ENCODE measurements around the gene ATXN7L1. TPM values are rescaled to one million over a fixed set of nuclear protein-coding genes. Genes with fewer than 3 reads are reported as not detected.

The ATXN7L1 gene
- total RNA-seq, 1 donor from 2014 or later = 16.0 TPM

DNA sequence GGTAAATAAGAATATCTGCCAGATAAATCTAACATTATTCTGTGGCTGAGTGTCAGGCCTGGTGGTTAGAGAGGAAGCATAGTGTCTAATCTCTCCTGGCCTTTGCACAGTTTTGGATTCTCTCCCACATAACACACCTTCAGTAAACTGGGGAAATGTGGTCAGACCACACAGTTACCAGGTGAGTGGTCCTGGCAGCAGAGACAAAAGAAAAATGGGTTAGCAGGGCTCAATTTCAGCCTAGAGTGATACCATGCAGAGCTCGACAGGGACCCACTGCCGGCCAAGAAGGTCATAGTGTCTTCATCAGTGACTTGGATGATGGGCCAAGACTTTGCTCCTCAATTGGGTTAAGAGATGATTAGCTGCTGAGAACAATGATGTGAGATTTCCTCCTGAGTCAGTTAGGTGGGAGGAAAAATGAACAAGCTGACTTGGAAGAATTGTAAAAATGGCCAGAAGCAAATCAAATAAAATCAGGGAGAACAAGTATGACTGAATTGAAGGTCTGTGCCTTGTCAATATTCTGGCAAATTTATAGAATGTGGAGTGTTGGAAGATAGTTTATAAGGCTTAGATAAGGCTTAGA is 225.9 kb downstream of the ATXN7L1 start:
- no peaks in the 10 kb centered on the region for H3K9me3 Mint-ChIP-seq
- H3K36me3 Mint-ChIP-seq = no peaks in the 10 kb centered on the region
- no peak overlapping the region for H3K27ac Mint-ChIP-seq
- DNase-seq (ENCODE audit: extremely low spot score, unreplicated experiment) = no peak
- H3K27me3 Mint-ChIP-seq = no peaks in the 10 kb centered on the region
- H3K4me3 Mint-ChIP-seq = no peak overlapping the region
- H3K4me1 Mint-ChIP-seq (ENCODE audit: unreplicated experiment) = peaks cover 30% of the 10 kb centered on the region
- TF ChIP-seq, protein P1, sequence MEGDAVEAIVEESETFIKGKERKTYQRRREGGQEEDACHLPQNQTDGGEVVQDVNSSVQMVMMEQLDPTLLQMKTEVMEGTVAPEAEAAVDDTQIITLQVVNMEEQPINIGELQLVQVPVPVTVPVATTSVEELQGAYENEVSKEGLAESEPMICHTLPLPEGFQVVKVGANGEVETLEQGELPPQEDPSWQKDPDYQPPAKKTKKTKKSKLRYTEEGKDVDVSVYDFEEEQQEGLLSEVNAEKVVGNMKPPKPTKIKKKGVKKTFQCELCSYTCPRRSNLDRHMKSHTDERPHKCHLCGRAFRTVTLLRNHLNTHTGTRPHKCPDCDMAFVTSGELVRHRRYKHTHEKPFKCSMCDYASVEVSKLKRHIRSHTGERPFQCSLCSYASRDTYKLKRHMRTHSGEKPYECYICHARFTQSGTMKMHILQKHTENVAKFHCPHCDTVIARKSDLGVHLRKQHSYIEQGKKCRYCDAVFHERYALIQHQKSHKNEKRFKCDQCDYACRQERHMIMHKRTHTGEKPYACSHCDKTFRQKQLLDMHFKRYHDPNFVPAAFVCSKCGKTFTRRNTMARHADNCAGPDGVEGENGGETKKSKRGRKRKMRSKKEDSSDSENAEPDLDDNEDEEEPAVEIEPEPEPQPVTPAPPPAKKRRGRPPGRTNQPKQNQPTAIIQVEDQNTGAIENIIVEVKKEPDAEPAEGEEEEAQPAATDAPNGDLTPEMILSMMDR (conservative IDR thresholded peaks at IDR 0.05) = no peak

DNA sequence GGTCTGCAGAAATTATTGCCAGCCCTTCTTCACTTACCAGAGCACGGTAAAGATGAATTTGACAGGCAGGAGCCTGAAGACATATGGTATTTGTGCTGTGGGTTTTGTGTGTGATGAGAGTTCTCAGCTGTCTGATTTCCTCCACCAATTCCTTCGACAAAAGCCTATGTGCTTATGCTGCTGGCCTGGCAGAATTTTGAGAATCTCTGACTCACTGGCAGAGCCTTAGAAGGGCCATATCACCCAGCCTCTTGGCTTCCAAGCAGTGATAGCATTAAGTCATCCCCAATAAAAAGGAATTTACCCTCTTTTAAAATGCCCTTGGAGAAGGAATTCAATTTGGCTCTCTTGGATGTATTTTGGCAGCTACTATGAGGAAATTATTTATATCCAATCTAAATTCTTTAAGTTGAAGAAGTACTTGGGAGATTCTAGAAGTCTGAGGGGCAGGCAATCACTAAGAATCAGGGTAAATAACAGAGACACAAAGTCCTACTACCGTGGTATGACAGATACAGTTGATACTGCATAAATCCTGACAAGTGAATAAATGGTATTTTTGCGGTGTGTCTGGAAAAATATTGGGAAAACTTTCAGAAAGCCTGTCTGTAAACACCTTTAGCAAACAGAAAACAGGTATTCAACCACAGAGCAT is 226.5 kb downstream of the ATXN7L1 start:
- H3K27me3 Mint-ChIP-seq = no peaks in the 10 kb centered on the region
- no peaks in the 10 kb centered on the region for H3K36me3 Mint-ChIP-seq
- TF ChIP-seq, protein P1 (conservative IDR thresholded peaks at IDR 0.05) = no peak
- no peak for DNase-seq (ENCODE audit: extremely low spot score, unreplicated experiment)
- H3K9me3 Mint-ChIP-seq = no peaks in the 10 kb centered on the region
- no peak overlapping the region for H3K4me3 Mint-ChIP-seq
- H3K4me1 Mint-ChIP-seq (ENCODE audit: unreplicated experiment) = peaks cover 25% of the 10 kb centered on the region
- H3K27ac Mint-ChIP-seq = no peak overlapping the region

DNA sequence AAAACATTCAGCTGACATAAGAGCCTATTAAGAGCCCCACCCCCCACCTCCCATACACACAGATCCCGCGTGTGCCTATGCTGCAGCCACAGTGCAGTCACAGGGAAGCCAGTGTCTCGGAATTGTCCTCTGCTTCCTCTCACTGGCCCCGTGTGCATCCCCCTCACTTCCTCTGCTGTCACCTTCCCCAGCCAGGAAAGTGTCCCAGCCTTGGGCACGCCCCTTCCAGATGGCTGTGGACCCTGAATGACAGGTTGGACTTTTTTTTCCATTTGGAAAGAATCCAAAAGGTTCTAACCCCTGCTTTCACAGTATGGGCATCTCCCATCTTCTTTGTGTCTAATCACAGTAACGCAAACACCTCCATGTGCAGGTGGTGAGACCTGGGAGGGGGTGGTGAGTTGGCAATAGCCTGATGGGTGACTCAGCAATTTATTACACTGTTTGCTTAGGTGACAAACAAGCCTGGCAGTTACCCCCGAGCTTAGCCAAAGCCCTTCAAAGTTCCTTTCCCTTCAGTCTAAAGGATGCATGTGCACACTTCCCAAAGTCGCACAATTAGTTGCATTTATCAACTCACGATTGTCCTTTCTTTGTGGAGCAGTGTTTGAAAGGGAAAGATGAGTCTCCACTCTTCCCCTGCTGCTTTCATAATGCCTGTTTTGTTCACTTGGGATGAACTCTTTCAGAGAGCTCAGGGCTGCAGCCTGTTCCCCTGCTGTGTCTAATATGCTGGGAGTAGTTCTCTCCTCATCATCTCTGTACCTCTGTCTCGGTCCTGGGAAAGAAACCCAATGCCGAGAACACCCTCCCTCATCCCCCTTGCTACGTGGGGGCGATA is 227.6 kb downstream of the ATXN7L1 start:
- Mint-ChIP-seq H3K9me3 (no peaks in the 10 kb centered on the region), H3K36me3 (no peaks in the 10 kb centered on the region), H3K4me1 (ENCODE audit: unreplicated experiment) (peaks cover 24% of the 10 kb centered on the region), H3K27me3 (no peaks in the 10 kb centered on the region), H3K27ac (peak overlapping the region; percentile 62), H3K4me3 (peak overlapping the region; percentile 2)
- no peak for DNase-seq (ENCODE audit: extremely low spot score, unreplicated experiment)
- TF ChIP-seq, protein P1 (conservative IDR thresholded peaks at IDR 0.05) = no peak

DNA sequence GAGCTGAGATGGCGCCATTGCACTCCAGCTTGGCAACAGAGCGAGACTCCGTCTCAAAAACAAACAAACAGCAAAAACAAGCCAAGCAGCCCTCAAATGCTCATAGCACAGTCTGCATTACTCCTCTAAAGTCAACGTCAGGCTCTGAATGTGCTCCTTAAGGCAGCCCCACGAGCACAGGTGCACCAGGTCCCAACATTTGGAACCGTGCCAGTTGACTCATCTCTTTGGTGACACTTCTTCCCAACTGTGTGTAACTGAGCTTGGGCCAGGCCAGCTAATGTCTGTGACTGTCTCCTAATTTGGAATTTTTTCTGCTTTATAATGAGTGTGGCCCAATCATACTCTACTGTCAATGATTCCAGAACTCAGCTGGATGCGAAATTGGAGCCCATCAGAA is 228.8 kb downstream of the ATXN7L1 start:
- no peaks in the 10 kb centered on the region for H3K36me3 Mint-ChIP-seq
- H3K4me3 Mint-ChIP-seq = no peak overlapping the region
- TF ChIP-seq, protein P1 (conservative IDR thresholded peaks at IDR 0.05) = no peak
- H3K27me3 Mint-ChIP-seq = no peaks in the 10 kb centered on the region
- H3K27ac Mint-ChIP-seq = no peak overlapping the region
- peaks cover 22% of the 10 kb centered on the region for H3K4me1 Mint-ChIP-seq (ENCODE audit: unreplicated experiment)
- no peak for DNase-seq (ENCODE audit: extremely low spot score, unreplicated experiment)
- no peaks in the 10 kb centered on the region for H3K9me3 Mint-ChIP-seq

DNA sequence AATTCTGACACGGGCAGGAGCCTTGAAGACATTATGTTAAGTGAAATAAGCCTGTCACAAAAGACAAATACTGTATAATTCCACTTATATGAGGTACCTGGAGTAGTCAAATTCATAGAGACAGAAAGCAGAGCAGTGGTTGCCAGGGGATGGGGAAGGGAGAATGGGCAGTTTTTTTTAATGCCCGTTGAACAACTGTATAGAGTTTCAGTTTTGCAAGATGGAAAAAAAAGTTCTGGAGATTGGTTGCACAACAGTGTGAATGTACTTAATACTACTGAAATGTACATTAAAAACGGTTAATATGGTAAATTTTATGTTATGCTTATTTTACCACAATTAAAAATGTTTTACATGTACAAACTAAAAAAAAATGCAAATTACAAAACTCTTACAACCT is 231.5 kb downstream of the ATXN7L1 start:
- no peak overlapping the region for H3K27ac Mint-ChIP-seq
- peaks cover 4% of the 10 kb centered on the region for H3K36me3 Mint-ChIP-seq
- peaks cover 24% of the 10 kb centered on the region for H3K4me1 Mint-ChIP-seq (ENCODE audit: unreplicated experiment)
- H3K4me3 Mint-ChIP-seq = no peak overlapping the region
- TF ChIP-seq, protein P1 (conservative IDR thresholded peaks at IDR 0.05) = no peak
- no peaks in the 10 kb centered on the region for H3K9me3 Mint-ChIP-seq
- H3K27me3 Mint-ChIP-seq = no peaks in the 10 kb centered on the region
- DNase-seq (ENCODE audit: extremely low spot score, unreplicated experiment) = no peak

Measured in type B pancreatic cell (in vitro differentiated cells).